ENCODE data around the gene FHIT.

Gene FHIT

GRCh38 chr3:60313951-60314461, 937.2 kb downstream of the FHIT start:
- no peak overlapping the region for H3K4me3 ChIP-seq (ENCODE audit: control insufficient read depth, low read depth, low read length)
- TF ChIP-seq CTCF (IDR thresholded peaks at IDR 0.05; ENCODE audit: control insufficient read depth, insufficient read depth, low read depth, low read length, missing control alignments), result no peak
- DNase-seq (ENCODE audit: low read depth), result no peak

- DNase-seq (ENCODE audit: low read depth), result no peak
- H3K4me3 ChIP-seq (ENCODE audit: control insufficient read depth, low read depth, low read length), result no peak overlapping the region
- TF ChIP-seq CTCF (IDR thresholded peaks at IDR 0.05; ENCODE audit: control insufficient read depth, insufficient read depth, low read depth, low read length, missing control alignments), result no peak
These were observed 937.9 kb downstream of the FHIT start for GRCh38 chr3:60313231-60313798.

- no peak overlapping the region for H3K4me3 ChIP-seq (ENCODE audit: control insufficient read depth, low read depth, low read length)
- no peak for DNase-seq (ENCODE audit: low read depth)
- TF ChIP-seq CTCF (IDR thresholded peaks at IDR 0.05; ENCODE audit: control insufficient read depth, insufficient read depth, low read depth, low read length, missing control alignments), result no peak
These were observed 941.5 kb downstream of the FHIT start for GRCh38 chr3:60309539-60310268.

- no peak for DNase-seq (ENCODE audit: low read depth)
- TF ChIP-seq CTCF (IDR thresholded peaks at IDR 0.05; ENCODE audit: control insufficient read depth, insufficient read depth, low read depth, low read length, missing control alignments), result no peak
- H3K4me3 ChIP-seq (ENCODE audit: control insufficient read depth, low read depth, low read length), result no peak overlapping the region
These were observed 942.4 kb downstream of the FHIT start for GRCh38 chr3:60308808-60309207.

GRCh38 chr3:60307562-60308199, 943.6 kb downstream of the FHIT start:
- H3K4me3 ChIP-seq (ENCODE audit: control insufficient read depth, low read depth, low read length), result no peak overlapping the region
- no peak for TF ChIP-seq CTCF (IDR thresholded peaks at IDR 0.05; ENCODE audit: control insufficient read depth, insufficient read depth, low read depth, low read length, missing control alignments)

GRCh38 chr3:60304112-60304511, 947.1 kb downstream of the FHIT start:
- DNase-seq (ENCODE audit: low read depth), result no peak
- H3K4me3 ChIP-seq (ENCODE audit: control insufficient read depth, low read depth, low read length), result no peak overlapping the region
- no peak for TF ChIP-seq CTCF (IDR thresholded peaks at IDR 0.05; ENCODE audit: control insufficient read depth, insufficient read depth, low read depth, low read length, missing control alignments)

More at GRCh38 chr3:60307562-60308199, 943.6 kb downstream of the FHIT start:
- no peak for DNase-seq (ENCODE audit: low read depth)

Data from AG09309 (cell line).